ENCODE measurements around the gene CNTN5.

DNA sequence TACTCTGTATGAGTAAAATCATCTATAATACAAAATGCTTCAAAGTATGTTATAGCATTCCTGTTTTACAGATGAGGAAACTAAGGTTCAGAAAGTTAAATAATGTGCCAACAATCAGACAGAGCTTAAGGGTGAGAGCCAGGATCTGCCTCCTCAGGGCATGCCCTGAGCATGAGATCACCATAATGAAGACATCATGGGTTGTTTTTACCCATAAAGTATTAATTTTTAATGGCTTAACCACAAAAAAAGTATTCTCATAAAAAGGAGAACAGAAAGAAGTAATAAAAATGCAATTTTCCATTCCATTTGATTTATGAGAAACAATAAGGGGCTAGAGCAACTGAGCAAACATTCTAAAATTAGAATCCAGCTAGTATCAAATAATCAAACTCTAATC lies 1132.0 kb downstream of the CNTN5 start:
- TF ChIP-seq, protein P1, sequence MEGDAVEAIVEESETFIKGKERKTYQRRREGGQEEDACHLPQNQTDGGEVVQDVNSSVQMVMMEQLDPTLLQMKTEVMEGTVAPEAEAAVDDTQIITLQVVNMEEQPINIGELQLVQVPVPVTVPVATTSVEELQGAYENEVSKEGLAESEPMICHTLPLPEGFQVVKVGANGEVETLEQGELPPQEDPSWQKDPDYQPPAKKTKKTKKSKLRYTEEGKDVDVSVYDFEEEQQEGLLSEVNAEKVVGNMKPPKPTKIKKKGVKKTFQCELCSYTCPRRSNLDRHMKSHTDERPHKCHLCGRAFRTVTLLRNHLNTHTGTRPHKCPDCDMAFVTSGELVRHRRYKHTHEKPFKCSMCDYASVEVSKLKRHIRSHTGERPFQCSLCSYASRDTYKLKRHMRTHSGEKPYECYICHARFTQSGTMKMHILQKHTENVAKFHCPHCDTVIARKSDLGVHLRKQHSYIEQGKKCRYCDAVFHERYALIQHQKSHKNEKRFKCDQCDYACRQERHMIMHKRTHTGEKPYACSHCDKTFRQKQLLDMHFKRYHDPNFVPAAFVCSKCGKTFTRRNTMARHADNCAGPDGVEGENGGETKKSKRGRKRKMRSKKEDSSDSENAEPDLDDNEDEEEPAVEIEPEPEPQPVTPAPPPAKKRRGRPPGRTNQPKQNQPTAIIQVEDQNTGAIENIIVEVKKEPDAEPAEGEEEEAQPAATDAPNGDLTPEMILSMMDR (IDR thresholded peaks at IDR 0.05): no peak
- TF ChIP-seq POLR2A (IDR thresholded peaks at IDR 0.05): no peak

Measured in esophagus squamous epithelium (tissue), 4 donors.